H1 (cell line): ENCODE data around the gene TRIM7. TPM values are rescaled to one million over a fixed set of nuclear protein-coding genes. Genes with fewer than 3 reads are reported as not detected.

Source experiments
- CTCF ChIA-PET: fragments of 300-600 bp; sonication (Branson Sonifier 250); formaldehyde crosslinking; loops from one replicate; lab custom pipeline; 2021; ENCODE audit not compliant: partially characterized antibody; lab: Charles Lee
- POLR2A ChIA-PET: fragments of 300-600 bp; sonication (Branson Sonifier 250); formaldehyde crosslinking; loops from one replicate; lab custom pipeline; 2021; ENCODE audit warnings: inconsistent platforms; ENCODE audit not compliant: partially characterized antibody; lab: Charles Lee
- DNase-seq, 2 experiments: peaks; one replicate each; pipeline versions ENCODE4 v3.0.0 to v3.0.0-alpha.2; 2010 to 2022; ENCODE audit warnings: low spot score in 2 of 2, low read depth in 1 of 2, mixed read lengths in 1 of 2
- FAIRE-seq: peaks from 2 replicates; lab custom pipeline; 2011; peaks lifted over from hg19 to GRCh38; lab: Jason Lieb, UNC
- H2AFZ ChIP-seq: 2 replicates; pipeline ENCODE4 v1.8.1; 2012; ENCODE audit warnings: low read length, inconsistent platforms
- H2AK5ac ChIP-seq: 2 replicates; pipeline ENCODE4 v1.6.1; 2013; ENCODE audit warnings: low read depth, low read length
- H2BK120ac ChIP-seq: replicated peaks from 2 replicates; pipeline ENCODE3; 2013; ENCODE audit warnings: low read depth, low read length, inconsistent platforms
- H2BK12ac ChIP-seq: 2 replicates; pipeline ENCODE4 v1.6.1; 2013; ENCODE audit warnings: low read depth, low read length
- H2BK15ac ChIP-seq: 2 replicates; pipeline ENCODE4 v1.6.1; 2013; ENCODE audit warnings: low read length
- H2BK20ac ChIP-seq: 2 replicates; pipeline ENCODE4 v1.6.1; 2013; ENCODE audit warnings: low read length
- H2BK5ac ChIP-seq: 2 replicates; pipeline ENCODE4 v1.6.1; 2013; ENCODE audit warnings: low read depth, low read length
- H3K14ac ChIP-seq: 2 replicates; pipeline ENCODE4 v1.6.1; 2013; ENCODE audit warnings: inconsistent platforms; ENCODE audit not compliant: insufficient read length
- H3K18ac ChIP-seq: 2 replicates; pipeline ENCODE4 v1.6.1; 2013; ENCODE audit warnings: low read length; ENCODE audit errors: extremely low read depth
- H3K23ac ChIP-seq: 2 replicates; pipeline ENCODE4 v1.6.1; 2013; ENCODE audit warnings: inconsistent platforms; ENCODE audit not compliant: insufficient read length
- H3K23me2 ChIP-seq: 2 replicates; pipeline ENCODE4 v1.6.1; 2013; ENCODE audit warnings: low read depth, low read length
- H3K27ac ChIP-seq: 2 replicates; pipeline ENCODE4 v1.6.1; 2011; ENCODE audit warnings: low read depth, low read length, inconsistent platforms
- H3K27me3 ChIP-seq, 4 experiments: replicated peaks in 1 of 4; 1 replicate in 1 of 4; 2 replicates in 3 of 4; pipeline versions ENCODE4 v1.6.1 to v1.8.1; 2011 to 2013; ENCODE audit warnings: low read length in 3 of 4, mild to moderate bottlenecking in 3 of 4, inconsistent platforms in 2 of 4, mixed read lengths in 2 of 4, moderate library complexity in 1 of 4; ENCODE audit not compliant: control insufficient read depth in 3 of 4, insufficient read depth in 3 of 4; ENCODE audit errors: extremely low read depth in 1 of 4
- H3K36me3 ChIP-seq, 4 experiments: 2 replicates each; pipeline versions ENCODE4 v1.6.1 to v1.8.1; 2011 to 2013; ENCODE audit warnings: mild to moderate bottlenecking in 4 of 4, low read length in 3 of 4, moderate library complexity in 2 of 4, control low read depth in 1 of 4, inconsistent platforms in 1 of 4; ENCODE audit not compliant: insufficient read depth in 4 of 4, control insufficient read depth in 2 of 4
- H3K4ac ChIP-seq: replicated peaks from 2 replicates; pipeline ENCODE3; 2013; ENCODE audit warnings: low read length, low read depth, mixed read lengths, inconsistent platforms; ENCODE audit not compliant: insufficient read length
- H3K4me1 ChIP-seq, 4 experiments: replicated peaks in 1 of 4; 1 replicate in 1 of 4; 2 replicates in 3 of 4; pipeline versions ENCODE4 v1.6.1 to v1.8.1; 2011 to 2013; ENCODE audit warnings: low read length in 3 of 4, inconsistent platforms in 2 of 4, mixed read lengths in 1 of 4; ENCODE audit not compliant: insufficient read depth in 4 of 4, control insufficient read depth in 3 of 4
- H3K4me2 ChIP-seq, 2 experiments: 2 replicates each; pipeline versions ENCODE4 v1.6.1 to v1.8.1; 2011 to 2013; ENCODE audit warnings: low read depth in 2 of 2, low read length in 2 of 2, control low read depth in 1 of 2, inconsistent platforms in 1 of 2, mild to moderate bottlenecking in 1 of 2; ENCODE audit not compliant: insufficient read depth in 1 of 2
- H3K4me3 ChIP-seq, 4 experiments: fragments of 200-600, 300-600 bp in 1 of 4; sonication (generic), shearing (Covaris generic), sonication (Bioruptor Twin) in 1 of 4; 2 replicates each; pipeline versions ENCODE4 v1.5.1 to v1.8.1; 2011 to 2016; ENCODE audit warnings: low read length in 4 of 4, low read depth in 3 of 4, control low read depth in 2 of 4, inconsistent platforms in 2 of 4, mild to moderate bottlenecking in 2 of 4, mixed read lengths in 1 of 4, moderate library complexity in 1 of 4; ENCODE audit not compliant: insufficient read depth in 2 of 4; ENCODE audit errors: extremely low read depth in 1 of 4
- H3K56ac ChIP-seq: replicated peaks from 2 replicates; pipeline ENCODE3; 2013; ENCODE audit warnings: low read depth, mild to moderate bottlenecking, mixed read lengths, low read length, inconsistent platforms; ENCODE audit not compliant: insufficient read length
- H3K79me1 ChIP-seq: 2 replicates; pipeline ENCODE4 v1.6.1; 2013; ENCODE audit warnings: low read depth, low read length, control low read depth
- H3K79me2 ChIP-seq, 2 experiments: 2 replicates each; pipeline versions ENCODE4 v1.6.1 to v1.8.1; 2012 to 2013; ENCODE audit warnings: low read length in 2 of 2, mild to moderate bottlenecking in 2 of 2, inconsistent platforms in 1 of 2; ENCODE audit not compliant: insufficient read depth in 2 of 2, control insufficient read depth in 1 of 2
- H3K9ac ChIP-seq, 4 experiments: replicated peaks in 1 of 4; 1 replicate in 1 of 4; 2 replicates in 3 of 4; pipeline versions ENCODE4 v1.6.1 to v1.8.1; 2011 to 2013; ENCODE audit warnings: low read depth in 3 of 4, low read length in 3 of 4, control low read depth in 2 of 4, mild to moderate bottlenecking in 2 of 4, moderate library complexity in 2 of 4, inconsistent platforms in 1 of 4; ENCODE audit errors: extremely low read depth in 1 of 4
- H3K9me3 ChIP-seq, 2 experiments: 2 replicates each; pipeline versions ENCODE4 v1.6.1 to v1.8.1; 2012 to 2013; ENCODE audit warnings: mild to moderate bottlenecking in 2 of 2, moderate library complexity in 2 of 2, control low read depth in 1 of 2, inconsistent platforms in 1 of 2, low read depth in 1 of 2, low read length in 1 of 2, mixed read lengths in 1 of 2; ENCODE audit not compliant: insufficient read depth in 2 of 2
- H4K20me1 ChIP-seq, 2 experiments: replicated peaks in 1 of 2; 2 replicates each; pipeline versions ENCODE3 to v1.8.1; 2011 to 2013; ENCODE audit warnings: inconsistent platforms in 2 of 2, low read length in 2 of 2, mild to moderate bottlenecking in 1 of 2; ENCODE audit not compliant: insufficient read depth in 2 of 2, control insufficient read depth in 1 of 2
- H4K5ac ChIP-seq: 2 replicates; pipeline ENCODE4 v1.6.1; 2013; ENCODE audit warnings: low read length, low read depth, mixed read lengths, inconsistent platforms; ENCODE audit not compliant: insufficient read length
- H4K8ac ChIP-seq: 2 replicates; pipeline ENCODE4 v1.8.0; 2013; ENCODE audit warnings: mild to moderate bottlenecking, moderate library complexity, low read length, inconsistent platforms; ENCODE audit not compliant: insufficient read depth; ENCODE audit errors: extremely low read depth
- H4K91ac ChIP-seq: replicated peaks from 2 replicates; pipeline ENCODE3; 2013; ENCODE audit warnings: low read length, mixed read lengths, inconsistent platforms; ENCODE audit not compliant: insufficient read length
- CHD2 ChIP-seq: IDR thresholded peaks from 2 replicates; pipeline ENCODE4 v1.6.1; 2012; ENCODE audit warnings: low read length, improper control_type of control experiment
- CTBP2 ChIP-seq: IDR thresholded peaks from 2 replicates; pipeline ENCODE4 v1.7.0; 2011; ENCODE audit warnings: borderline replicate concordance, mild to moderate bottlenecking, moderate library complexity, mixed read lengths, low read length; ENCODE audit not compliant: insufficient read depth, insufficient read length
- KDM1A ChIP-seq: fragments of 200-600, 300-600 bp; sonication (generic); IDR thresholded peaks from 2 replicates; pipeline ENCODE4 v1.7.1; 2016; ENCODE audit warnings: mild to moderate bottlenecking, low read length, borderline replicate concordance
- KDM4A ChIP-seq: IDR thresholded peaks from one replicate; pipeline ENCODE4 v1.7.1; 2012; ENCODE audit warnings: low read depth, mild to moderate bottlenecking, moderate library complexity, low read length, inconsistent platforms; ENCODE audit not compliant: severe bottlenecking
- NANOG ChIP-seq: IDR thresholded peaks from 2 replicates; pipeline ENCODE4 v1.6.1; 2011; ENCODE audit warnings: low read length, low read depth, mild to moderate bottlenecking, inconsistent platforms; ENCODE audit not compliant: insufficient read depth, poor library complexity, severe bottlenecking
- RAD21 ChIP-seq, 2 experiments: IDR thresholded peaks in 1 of 2; conservative IDR thresholded peaks in 1 of 2; 2 replicates each; pipeline ENCODE4 v1.6.1; 2011; ENCODE audit warnings: low read depth in 2 of 2, low read length in 2 of 2, improper control_type of control experiment in 1 of 2, inconsistent platforms in 1 of 2, mild to moderate bottlenecking in 1 of 2, moderate library complexity in 1 of 2
- RNF2 ChIP-seq: fragments of 200-900, 300-1000 bp; sonication (generic); IDR thresholded peaks from 2 replicates; pipeline ENCODE4 v1.7.1; 2016; ENCODE audit warnings: borderline replicate concordance, low read depth, mild to moderate bottlenecking, antibody characterized with exemption, low read length; ENCODE audit not compliant: poor library complexity, severe bottlenecking; ENCODE audit errors: missing control alignments
- SAP30 ChIP-seq: fragments of 300-600 bp; sonication (generic); IDR thresholded peaks from 2 replicates; pipeline ENCODE4 v1.7.1; 2012; ENCODE audit warnings: low read length, moderate library complexity, mild to moderate bottlenecking, inconsistent platforms; ENCODE audit not compliant: insufficient read depth, insufficient replicate concordance
- SP1 ChIP-seq: IDR thresholded peaks from 2 replicates; pipeline ENCODE4 v1.6.1; 2011; ENCODE audit warnings: low read depth, low read length
- TAF1 ChIP-seq: IDR thresholded peaks from 2 replicates; pipeline ENCODE4 v1.6.1; 2011; ENCODE audit warnings: mild to moderate bottlenecking, low read depth, low read length
- WGBS, 2 experiments: shearing (Covaris generic) in 1 of 2; methylation state at CpG; one replicate each; pipeline versions ENCODE4 v1.1.6 to v1.1.7; 2013 to 2015; ENCODE audit warnings: low lambda C conversion rate in 2 of 2, mixed read lengths in 2 of 2, inconsistent platforms in 1 of 2, low coverage in 1 of 2, missing lambda C conversion rate in 1 of 2; ENCODE audit not compliant: insufficient replicate concordance in 2 of 2, insufficient coverage in 1 of 2, insufficient read length in 1 of 2; ENCODE audit errors: extremely low coverage in 1 of 2, missing lambda C conversion rate in 1 of 2; 5-methylcytosine and 5-hydroxymethylcytosine counted together
- polyA plus RNA-seq, 7 experiments: library from polyadenylated mRNA; depleted of rRNA in 3 of 7; stranded (reverse) in 5 of 7; unstranded in 2 of 7; fragments of >200 nt in 5 of 7; fragments of 200-250 nt in 2 of 7; gene quantifications; 1 replicate in 5 of 7; 2 replicates in 1 of 7; 4 replicates in 1 of 7; pipeline versions ENCODE4 v1.2.1 to v1.2.3, GENCODE V29; 2011 to 2013; ENCODE audit warnings: missing spikeins in 2 of 7, mixed read lengths in 2 of 7
- total RNA-seq: library from RNA; stranded (reverse); fragmentation: NEBNext Ultra II Directional; extraction: Animal tissue kit (Norgen Biotek cat#: 25700); gene quantifications from 2 replicates; pipeline ENCODE4 v1.2.1, GENCODE V29; 2021

TRIM7 gene
- total and polyA plus RNA-seq, 2 of the 8 experiments (the other 6 are each of a cell fraction or from before 2014, with no cell fraction given): 0.36 to 0.47 TPM

GRCh38 chr5:181217111-181217802 lies 12.3 kb upstream of the TRIM7 start:
- H3K27ac ChIP-seq: no peak overlapping the region
- H3K9me3 ChIP-seq: no peaks in the 10 kb centered on the region
- peak in 1 of 2 experiments; percentile 85 for DNase-seq
- peak overlapping the region; percentile 92 to 97 for H3K4me2 ChIP-seq
- H3K4me1 ChIP-seq: peaks cover 0 to 2% (median 0%) of the 10 kb centered on the region in 4 experiments; a peak in 3 of 7 replicates
- H2BK12ac ChIP-seq: 0 out of 2 replicates have a peak overlapping the region, but pooled peaks have one; percentile 7
- CTCF ChIA-PET: interaction anchor here (0.6 kb wide), 1 partner anchor 30 kb away, joined by 3 read pairs; no protein-coding TSS in a partner anchor
- H2BK20ac ChIP-seq: no peak overlapping the region
- no peak overlapping the region for H2BK15ac ChIP-seq
- no peaks in the 10 kb centered on the region for H3K36me3 ChIP-seq
- no peak for FAIRE-seq
- no peak overlapping the region for H3K18ac ChIP-seq
- peaks cover 0 to 5% (median 1%) of the 10 kb centered on the region in 4 experiments; a peak in 2 of 7 replicates for H3K27me3 ChIP-seq
- peaks cover 0 to 4% of the 10 kb centered on the region in 2 experiments for H4K20me1 ChIP-seq
- peak overlapping the region in 2 of 4 experiments; percentile 52 to 69; a peak in 3 of 7 replicates for H3K9ac ChIP-seq
- no peak overlapping the region for H2AK5ac ChIP-seq
- no peak overlapping the region for H3K56ac ChIP-seq
- no peak overlapping the region for H2BK5ac ChIP-seq
- no peak overlapping the region for H4K91ac ChIP-seq
- H3K14ac ChIP-seq: no peak overlapping the region
- no peak overlapping the region for H4K5ac ChIP-seq
- H3K23me2 ChIP-seq: peaks cover 15% of the 10 kb centered on the region
- 3% methylated on average over 46 of the region's 46 CpGs; no CpG with 5 or more reads in 1 of the 2 experiments for WGBS, 2 experiments
- no peaks in the 10 kb centered on the region for H3K79me1 ChIP-seq
- no peak overlapping the region for H3K4ac ChIP-seq
- no peaks in the 10 kb centered on the region for H3K79me2 ChIP-seq
- H3K23ac ChIP-seq: no peak overlapping the region
- H2AFZ ChIP-seq: no peak overlapping the region
- H2BK120ac ChIP-seq: no peak overlapping the region
- peak overlapping the region; percentile 46 to 76 (median 63) for H3K4me3 ChIP-seq
- peak overlapping the region; percentile 17; the same call in 1 of the 2 replicates for H4K8ac ChIP-seq
- POLR2A ChIA-PET: interaction anchor here (1.0 to 2.1 kb wide), 3 partner anchors 11 to 28 kb away, joined by 3 to 6 read pairs (median 4); no protein-coding TSS in a partner anchor
- no peak for TF ChIP-seq RNF2
- TF ChIP-seq TAF1: no peak
- no peak for TF ChIP-seq SP1
- TF ChIP-seq CTBP2: no peak
- TF ChIP-seq KDM4A: peak; percentile 86
- TF ChIP-seq CHD2: no peak
- no peak for TF ChIP-seq SAP30
- TF ChIP-seq NANOG: no peak
- no peak; a peak in 1 of 4 replicates for TF ChIP-seq RAD21 (IDR thresholded peaks at IDR 0.05 in 1 of 2, conservative IDR thresholded peaks at IDR 0.05 in 1 of 2; ENCODE audit: low read depth in 2 of 2, low read length in 2 of 2)
- no peak for TF ChIP-seq KDM1A
